Measurements from ENCODE around the gene DSC1.

Gene DSC1

GRCh38 chr18:31101183-31102024 is 61.3 kb downstream of the DSC1 start:
- Histone ChIP-seq H3K27ac (ENCODE audit: low read length) (no peak overlapping the region), H3K9ac (ENCODE audit: low read length) (no peak overlapping the region), H3K79me2 (ENCODE audit: low read length) (no peaks in the 10 kb centered on the region), H3K4me1 (ENCODE audit: low read length) (no peaks in the 10 kb centered on the region), H4K20me1 (ENCODE audit: insufficient read depth, low read length) (no peaks in the 10 kb centered on the region), H2AFZ (ENCODE audit: low read depth, low read length) (no peak overlapping the region), H3K36me3 (replicated peaks; ENCODE audit: low read depth, low read length) (no peaks in the 10 kb centered on the region), H3K27me3 (ENCODE audit: low read depth, low read length) (no peaks in the 10 kb centered on the region), H3K9me3 (ENCODE audit: insufficient read depth, low read length) (no peaks in the 10 kb centered on the region), H3K4me2 (ENCODE audit: low read length) (no peak overlapping the region), H3K4me3 (ENCODE audit: low read length) (no peak overlapping the region)
- TF ChIP-seq, protein P1, sequence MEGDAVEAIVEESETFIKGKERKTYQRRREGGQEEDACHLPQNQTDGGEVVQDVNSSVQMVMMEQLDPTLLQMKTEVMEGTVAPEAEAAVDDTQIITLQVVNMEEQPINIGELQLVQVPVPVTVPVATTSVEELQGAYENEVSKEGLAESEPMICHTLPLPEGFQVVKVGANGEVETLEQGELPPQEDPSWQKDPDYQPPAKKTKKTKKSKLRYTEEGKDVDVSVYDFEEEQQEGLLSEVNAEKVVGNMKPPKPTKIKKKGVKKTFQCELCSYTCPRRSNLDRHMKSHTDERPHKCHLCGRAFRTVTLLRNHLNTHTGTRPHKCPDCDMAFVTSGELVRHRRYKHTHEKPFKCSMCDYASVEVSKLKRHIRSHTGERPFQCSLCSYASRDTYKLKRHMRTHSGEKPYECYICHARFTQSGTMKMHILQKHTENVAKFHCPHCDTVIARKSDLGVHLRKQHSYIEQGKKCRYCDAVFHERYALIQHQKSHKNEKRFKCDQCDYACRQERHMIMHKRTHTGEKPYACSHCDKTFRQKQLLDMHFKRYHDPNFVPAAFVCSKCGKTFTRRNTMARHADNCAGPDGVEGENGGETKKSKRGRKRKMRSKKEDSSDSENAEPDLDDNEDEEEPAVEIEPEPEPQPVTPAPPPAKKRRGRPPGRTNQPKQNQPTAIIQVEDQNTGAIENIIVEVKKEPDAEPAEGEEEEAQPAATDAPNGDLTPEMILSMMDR (IDR thresholded peaks at IDR 0.05; ENCODE audit: low read depth, low read length) = no peak
- no peak for TF ChIP-seq EZH2phosphoT487 (IDR thresholded peaks at IDR 0.05; ENCODE audit: low read depth)

- H3K4me1 ChIP-seq (ENCODE audit: low read length) = no peaks in the 10 kb centered on the region
- H3K4me2 ChIP-seq (ENCODE audit: low read length) = no peak overlapping the region
- H3K36me3 ChIP-seq (replicated peaks; ENCODE audit: low read depth, low read length) = no peaks in the 10 kb centered on the region
- no peaks in the 10 kb centered on the region for H4K20me1 ChIP-seq (ENCODE audit: insufficient read depth, low read length)
- H3K4me3 ChIP-seq (ENCODE audit: low read length) = no peak overlapping the region
- H3K9me3 ChIP-seq (ENCODE audit: insufficient read depth, low read length) = no peaks in the 10 kb centered on the region
- no peak overlapping the region for H3K27ac ChIP-seq (ENCODE audit: low read length)
- TF ChIP-seq EZH2phosphoT487 (IDR thresholded peaks at IDR 0.05; ENCODE audit: low read depth) = no peak
- TF ChIP-seq, protein P1 (IDR thresholded peaks at IDR 0.05; ENCODE audit: low read depth, low read length) = no peak
- no peaks in the 10 kb centered on the region for H3K27me3 ChIP-seq (ENCODE audit: low read depth, low read length)
- no peaks in the 10 kb centered on the region for H3K79me2 ChIP-seq (ENCODE audit: low read length)
- H2AFZ ChIP-seq (ENCODE audit: low read depth, low read length) = no peak overlapping the region
- H3K9ac ChIP-seq (ENCODE audit: low read length) = no peak overlapping the region
Measured at GRCh38 chr18:31100436-31101182, 62.0 kb downstream of the DSC1 start.

DNA sequence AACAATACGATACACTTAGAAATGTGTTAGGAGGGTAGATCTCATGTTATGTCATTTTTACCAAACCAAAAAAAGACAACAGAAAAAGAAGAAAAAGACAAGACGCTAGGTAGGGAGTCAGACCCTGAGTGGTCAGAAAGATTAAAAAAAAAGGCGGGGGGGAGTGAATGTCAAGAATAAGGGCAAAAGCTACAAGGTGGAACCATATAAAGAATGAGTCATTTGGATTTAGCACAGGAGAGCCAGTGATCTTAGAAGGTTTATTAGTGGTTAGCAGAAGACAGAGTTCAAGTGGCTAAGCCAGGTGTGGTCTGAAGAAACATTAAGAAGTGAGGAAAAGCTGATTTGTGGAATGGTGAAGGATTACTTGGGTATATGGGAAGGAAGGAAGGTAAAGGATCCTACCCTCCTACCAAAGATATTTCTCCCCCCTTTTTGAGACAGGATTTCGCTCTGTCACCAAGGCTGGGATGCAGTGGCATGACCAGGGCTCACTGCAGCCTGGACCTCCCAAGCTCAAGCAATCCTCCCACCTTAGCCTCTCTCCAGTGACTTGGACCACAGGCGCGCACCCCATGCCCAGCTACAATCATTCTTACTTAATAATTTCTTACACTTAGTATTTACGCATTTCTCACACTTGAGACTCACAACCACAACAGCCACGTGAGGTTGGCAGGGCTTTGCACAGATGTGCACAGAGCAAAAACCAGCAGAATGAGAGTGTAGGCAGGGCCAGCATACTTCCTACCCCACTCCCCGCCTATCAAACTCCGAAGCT is 63.0 kb downstream of the DSC1 start:
- Histone ChIP-seq H3K9ac (ENCODE audit: low read length) (no peak overlapping the region), H3K9me3 (ENCODE audit: insufficient read depth, low read length) (no peaks in the 10 kb centered on the region), H2AFZ (ENCODE audit: low read depth, low read length) (no peak overlapping the region), H3K27ac (ENCODE audit: low read length) (no peak overlapping the region), H3K4me3 (ENCODE audit: low read length) (no peak overlapping the region), H4K20me1 (ENCODE audit: insufficient read depth, low read length) (no peaks in the 10 kb centered on the region), H3K36me3 (replicated peaks; ENCODE audit: low read depth, low read length) (no peaks in the 10 kb centered on the region), H3K4me1 (ENCODE audit: low read length) (no peaks in the 10 kb centered on the region), H3K27me3 (ENCODE audit: low read depth, low read length) (no peaks in the 10 kb centered on the region), H3K79me2 (ENCODE audit: low read length) (no peaks in the 10 kb centered on the region), H3K4me2 (ENCODE audit: low read length) (no peak overlapping the region)
- no peak for TF ChIP-seq EZH2phosphoT487 (IDR thresholded peaks at IDR 0.05; ENCODE audit: low read depth)
- TF ChIP-seq, protein P1 (IDR thresholded peaks at IDR 0.05; ENCODE audit: low read depth, low read length) = no peak

GRCh38 chr18:31098878-31099277 is 63.8 kb downstream of the DSC1 start:
- Histone ChIP-seq H3K36me3 (replicated peaks; ENCODE audit: low read depth, low read length) (no peaks in the 10 kb centered on the region), H3K27ac (ENCODE audit: low read length) (no peak overlapping the region), H3K4me1 (ENCODE audit: low read length) (no peaks in the 10 kb centered on the region), H3K4me2 (ENCODE audit: low read length) (no peak overlapping the region), H3K4me3 (ENCODE audit: low read length) (no peak overlapping the region), H4K20me1 (ENCODE audit: insufficient read depth, low read length) (no peaks in the 10 kb centered on the region), H2AFZ (ENCODE audit: low read depth, low read length) (no peak overlapping the region), H3K9me3 (ENCODE audit: insufficient read depth, low read length) (no peaks in the 10 kb centered on the region), H3K9ac (ENCODE audit: low read length) (no peak overlapping the region), H3K27me3 (ENCODE audit: low read depth, low read length) (no peaks in the 10 kb centered on the region), H3K79me2 (ENCODE audit: low read length) (no peaks in the 10 kb centered on the region)
- TF ChIP-seq, protein P1 (IDR thresholded peaks at IDR 0.05; ENCODE audit: low read depth, low read length) = no peak
- no peak for TF ChIP-seq EZH2phosphoT487 (IDR thresholded peaks at IDR 0.05; ENCODE audit: low read depth)

Measured in OCI-LY3 (cell line).